ENCODE data around the gene EZH1.
"Not testable (repeated sequence)": the region's sequence is repeated elsewhere in the genome, so short reads cannot be mapped to it uniquely, and the experiment has no call there.

The EZH1 gene

GRCh38 chr17:42667088-42667951, 77.5 kb downstream of the EZH1 start:
- 61% methylated on average over 5 of the region's 7 CpGs for WGBS
- Histone ChIP-seq H2BK5ac (ENCODE audit: low read depth, low read length, poor library complexity, severe bottlenecking) (no peak overlapping the region), H4K91ac (ENCODE audit: low read length) (peak overlapping the region; percentile 61), H3K18ac (ENCODE audit: low read depth in 1 of 2, low read length in 2 of 2) (peak overlapping the region in 1 of 2 experiments; percentile 25), H3K79me1 (replicated peaks; ENCODE audit: low read length, poor library complexity, severe bottlenecking) (peaks cover 26% of the 10 kb centered on the region), H4K8ac (ENCODE audit: low read length) (no peak overlapping the region), H2BK15ac (ENCODE audit: low read depth, poor library complexity, severe bottlenecking) (peak overlapping the region; percentile 73), H3K36me3 (ENCODE audit: control insufficient read depth in 1 of 2, insufficient read depth in 2 of 2, low read depth in 1 of 2, low read length in 2 of 2) (peaks cover 76 to 83% of the 10 kb centered on the region in 2 experiments), H2BK120ac (ENCODE audit: low read depth, low read length) (no peak overlapping the region), H3K4me3 (ENCODE audit: insufficient read depth in 1 of 2, low read depth in 1 of 2, low read length in 2 of 2) (no peak overlapping the region), H2AFZ (ENCODE audit: low read depth, low read length) (no peak overlapping the region), H3K23ac (ENCODE audit: low read length in 2 of 2) (no peak overlapping the region), H3K14ac (ENCODE audit: low read length in 2 of 2) (no peak overlapping the region), H3K4me1 (ENCODE audit: control insufficient read depth, insufficient read depth, low read depth, low read length) (peaks cover 33% of the 10 kb centered on the region), H3K4me2 (ENCODE audit: low read length, poor library complexity, severe bottlenecking) (no peak overlapping the region), H3K27ac (ENCODE audit: low read length, poor library complexity, severe bottlenecking) (peak overlapping the region; percentile 59), H2BK12ac (ENCODE audit: low read length in 2 of 2) (peak overlapping the region in 1 of 2 experiments; percentile 21), H3K9me3 (ENCODE audit: control insufficient read depth, low read length) (no peaks in the 10 kb centered on the region), H3K9ac (ENCODE audit: low read length) (peak overlapping the region; percentile 20), H3K27me3 (ENCODE audit: control insufficient read depth in 1 of 2, insufficient read depth in 1 of 2, low read length in 2 of 2) (no peaks in the 10 kb centered on the region), H2AK5ac (ENCODE audit: low read length, severe bottlenecking) (peak overlapping the region; percentile 15), H3K4ac (ENCODE audit: low read depth in 1 of 2, low read length in 2 of 2) (peak overlapping the region in 1 of 2 experiments; percentile 1)
- DNase-seq: peak; percentile 84

- H4K91ac ChIP-seq (ENCODE audit: low read length); H3K18ac ChIP-seq (ENCODE audit: low read depth in 1 of 2, low read length in 2 of 2); H4K8ac ChIP-seq (ENCODE audit: low read length); DNase-seq; H2BK5ac ChIP-seq (ENCODE audit: low read depth, low read length, poor library complexity, severe bottlenecking); H3K9ac ChIP-seq (ENCODE audit: low read length); H3K4me2 ChIP-seq (ENCODE audit: low read length, poor library complexity, severe bottlenecking); H3K4ac ChIP-seq (ENCODE audit: low read depth in 1 of 2, low read length in 2 of 2); H2BK15ac ChIP-seq (ENCODE audit: low read depth, poor library complexity, severe bottlenecking); H2BK12ac ChIP-seq (ENCODE audit: low read length in 2 of 2); H2AK5ac ChIP-seq (ENCODE audit: low read length, severe bottlenecking); H2AFZ ChIP-seq (ENCODE audit: low read depth, low read length); H3K4me3 ChIP-seq (ENCODE audit: insufficient read depth in 1 of 2, low read depth in 1 of 2, low read length in 2 of 2); H2BK120ac ChIP-seq (ENCODE audit: low read depth, low read length); H3K23ac ChIP-seq (ENCODE audit: low read length in 2 of 2); H3K27me3 ChIP-seq (ENCODE audit: control insufficient read depth in 1 of 2, insufficient read depth in 1 of 2, low read length in 2 of 2); H3K14ac ChIP-seq (ENCODE audit: low read length in 2 of 2); H3K27ac ChIP-seq (ENCODE audit: low read length, poor library complexity, severe bottlenecking); H3K9me3 ChIP-seq (ENCODE audit: control insufficient read depth, low read length): not testable (repeated sequence)
- Histone ChIP-seq H3K4me1 (ENCODE audit: control insufficient read depth, insufficient read depth, low read depth, low read length) (peaks cover 32% of the 10 kb centered on the region), H3K79me1 (replicated peaks; ENCODE audit: low read length, poor library complexity, severe bottlenecking) (peaks cover 26% of the 10 kb centered on the region), H3K36me3 (ENCODE audit: control insufficient read depth in 1 of 2, insufficient read depth in 2 of 2, low read depth in 1 of 2, low read length in 2 of 2) (peaks cover 77 to 81% of the 10 kb centered on the region in 2 experiments)
- 93% methylated on average over 9 of the region's 16 CpGs for WGBS
Observed at GRCh38 chr17:42666126-42666525, 78.7 kb downstream of the EZH1 start.

- Histone ChIP-seq H3K4ac (ENCODE audit: low read depth in 1 of 2, low read length in 2 of 2) (no peak overlapping the region), H2BK120ac (ENCODE audit: low read depth, low read length) (no peak overlapping the region), H2BK5ac (ENCODE audit: low read depth, low read length, poor library complexity, severe bottlenecking) (no peak overlapping the region)
Observed at GRCh38 chr17:42665581-42666001, 79.2 kb downstream of the EZH1 start.

GRCh38 chr17:42660692-42661345, 84.0 kb downstream of the EZH1 start:
- Histone ChIP-seq H3K4me1 (ENCODE audit: control insufficient read depth, insufficient read depth, low read depth, low read length) (peaks cover 5% of the 10 kb centered on the region), H4K91ac (ENCODE audit: low read length) (no peak overlapping the region), H3K14ac (ENCODE audit: low read length in 2 of 2) (no peak overlapping the region), H2BK120ac (ENCODE audit: low read depth, low read length) (peak overlapping the region; percentile 66), H3K9ac (ENCODE audit: low read length) (peak overlapping the region; percentile 38), H4K8ac (ENCODE audit: low read length) (peak overlapping the region; percentile 52), H2BK5ac (ENCODE audit: low read depth, low read length, poor library complexity, severe bottlenecking) (peak overlapping the region; percentile 74), H2AK5ac (ENCODE audit: low read length, severe bottlenecking) (peak overlapping the region; percentile 99), H2BK15ac (ENCODE audit: low read depth, poor library complexity, severe bottlenecking) (no peak overlapping the region), H2BK12ac (ENCODE audit: low read length in 2 of 2) (peak overlapping the region in 1 of 2 experiments; percentile 88), H3K23ac (ENCODE audit: low read length in 2 of 2) (no peak overlapping the region), H3K36me3 (ENCODE audit: control insufficient read depth in 1 of 2, insufficient read depth in 2 of 2, low read depth in 1 of 2, low read length in 2 of 2) (peaks cover 32 to 39% of the 10 kb centered on the region in 2 experiments), H3K9me3 (ENCODE audit: control insufficient read depth, low read length) (no peaks in the 10 kb centered on the region), H3K4me2 (ENCODE audit: low read length, poor library complexity, severe bottlenecking) (peak overlapping the region; percentile 38), H3K27ac (ENCODE audit: low read length, poor library complexity, severe bottlenecking) (peak overlapping the region; percentile 85), H3K27me3 (ENCODE audit: control insufficient read depth in 1 of 2, insufficient read depth in 1 of 2, low read length in 2 of 2) (no peaks in the 10 kb centered on the region), H3K18ac (ENCODE audit: low read depth in 1 of 2, low read length in 2 of 2) (peak overlapping the region; percentile 41 to 86), H3K4me3 (ENCODE audit: insufficient read depth in 1 of 2, low read depth in 1 of 2, low read length in 2 of 2) (peak overlapping the region in 1 of 2 experiments; percentile 73), H3K4ac (ENCODE audit: low read depth in 1 of 2, low read length in 2 of 2) (peak overlapping the region; percentile 24 to 34), H3K79me1 (replicated peaks; ENCODE audit: low read length, poor library complexity, severe bottlenecking) (peaks cover 22% of the 10 kb centered on the region), H2AFZ (ENCODE audit: low read depth, low read length) (no peak overlapping the region)
- peak; percentile 86 for DNase-seq
- 8% methylated on average over 5 of the region's 7 CpGs for whole genome bisulfite sequencing

More at GRCh38 chr17:42665581-42666001, 79.2 kb downstream of the EZH1 start:
- WGBS: 92% methylated on average over 14 of the region's 14 CpGs
- Histone ChIP-seq H3K23ac (ENCODE audit: low read length in 2 of 2) (no peak overlapping the region), H4K8ac (ENCODE audit: low read length) (no peak overlapping the region), H2AFZ (ENCODE audit: low read depth, low read length) (no peak overlapping the region), H3K4me3 (ENCODE audit: insufficient read depth in 1 of 2, low read depth in 1 of 2, low read length in 2 of 2) (no peak overlapping the region), H3K4me2 (ENCODE audit: low read length, poor library complexity, severe bottlenecking) (no peak overlapping the region), H3K79me1 (replicated peaks; ENCODE audit: low read length, poor library complexity, severe bottlenecking) (peaks cover 25% of the 10 kb centered on the region), H3K18ac (ENCODE audit: low read depth in 1 of 2, low read length in 2 of 2) (no peak overlapping the region), H2BK15ac (ENCODE audit: low read depth, poor library complexity, severe bottlenecking) (no peak overlapping the region), H3K4me1 (ENCODE audit: control insufficient read depth, insufficient read depth, low read depth, low read length) (peaks cover 27% of the 10 kb centered on the region), H3K14ac (ENCODE audit: low read length in 2 of 2) (no peak overlapping the region), H2AK5ac (ENCODE audit: low read length, severe bottlenecking) (no peak overlapping the region), H4K91ac (ENCODE audit: low read length) (peak overlapping the region; percentile 19), H3K27ac (ENCODE audit: low read length, poor library complexity, severe bottlenecking) (no peak overlapping the region), H3K27me3 (ENCODE audit: control insufficient read depth in 1 of 2, insufficient read depth in 1 of 2, low read length in 2 of 2) (no peaks in the 10 kb centered on the region), H2BK12ac (ENCODE audit: low read length in 2 of 2) (no peak overlapping the region), H3K9ac (ENCODE audit: low read length) (no peak overlapping the region), H3K36me3 (ENCODE audit: control insufficient read depth in 1 of 2, insufficient read depth in 2 of 2, low read depth in 1 of 2, low read length in 2 of 2) (peaks cover 72 to 75% of the 10 kb centered on the region in 2 experiments), H3K9me3 (ENCODE audit: control insufficient read depth, low read length) (no peaks in the 10 kb centered on the region)
- DNase-seq: no peak

Measured in mesenchymal stem cell (in vitro differentiated cells and primary cell).